GM12878 (cell line): ENCODE measurements around the gene SFT2D2. TPM values are rescaled to one million over a fixed set of nuclear protein-coding genes. Genes with fewer than 3 reads are reported as not detected.
A peak's percentile ranks its signal among the peaks of the same experiment; 100 is the strongest.

Experiments used
- ATAC-seq: fragments of 200-7000 bp; cut with Tn5 transposase; 3 replicates; pipeline ENCODE4 v1.9.1; 2020; ENCODE audit warnings: mild to moderate bottlenecking, moderate library complexity
- BruUV-seq: library from RNA; stranded (reverse); fragments of 400-500 nt; replicated peaks from 2 replicates; lab custom pipeline; 2021; lab: Mats Ljungman, UMichigan
- CTCF ChIA-PET: fragments of 300-600 bp; sonication (Branson Sonifier 250); formaldehyde crosslinking; extraction: SDS; loops from one replicate; lab custom pipeline; 2021; ENCODE audit warnings: inconsistent platforms; lab: Yijun Ruan, JAX
- POLR2A ChIA-PET: fragments of 350-600 bp; formaldehyde crosslinking; extraction: SDS; loops from one replicate; lab custom pipeline; 2021; ENCODE audit warnings: inconsistent platforms; lab: Charles Lee
- RAD21 ChIA-PET: fragments of 300-600 bp; sonication (Branson Sonifier 250); formaldehyde crosslinking; loops from one replicate; lab custom pipeline; 2023; ENCODE audit warnings: antibody characterized with exemption; ENCODE audit not compliant: unreplicated experiment; lab: Charles Lee
- SMC1A ChIA-PET: fragments of 300-600 bp; sonication (Branson Sonifier 250); formaldehyde crosslinking; loops from one replicate; lab custom pipeline; 2023; ENCODE audit not compliant: unreplicated experiment, uncharacterized antibody; lab: Charles Lee
- DNase-seq: peaks from one replicate; pipeline ENCODE4 v3.0.0-alpha.2; 2011; ENCODE audit warnings: low read depth, low spot score
- FAIRE-seq: peaks from 3 replicates; lab custom pipeline; 2011; peaks lifted over from hg19 to GRCh38; lab: Jason Lieb, UNC
- H2AFZ ChIP-seq: 2 replicates; pipeline ENCODE4 v1.6.0; 2011; ENCODE audit warnings: low read depth, low read length, control low read depth; ENCODE audit not compliant: control insufficient read depth
- H3K27ac ChIP-seq: 2 replicates; pipeline ENCODE4 v1.5.1; 2011; ENCODE audit warnings: control low read depth; ENCODE audit not compliant: control insufficient read depth, insufficient read depth
- H3K27me3 ChIP-seq, 2 experiments: replicated peaks in 1 of 2; 2 replicates each; pipeline versions ENCODE4 v1.6.0 to v1.6.1; 2011; ENCODE audit warnings: low read length in 1 of 2; ENCODE audit not compliant: control insufficient read depth in 2 of 2, insufficient read depth in 2 of 2
- H3K36me3 ChIP-seq, 2 experiments: 2 replicates each; pipeline ENCODE4 v1.5.1; 2011; ENCODE audit warnings: low read length in 1 of 2; ENCODE audit not compliant: control insufficient read depth in 2 of 2, insufficient read depth in 2 of 2
- H3K4me1 ChIP-seq: 2 replicates; pipeline ENCODE4 v1.6.1; 2011; ENCODE audit warnings: mild to moderate bottlenecking, low read length, moderate library complexity, mixed read lengths; ENCODE audit not compliant: control insufficient read depth, insufficient read depth
- H3K4me2 ChIP-seq: 2 replicates; pipeline ENCODE4 v1.6.0; 2011; ENCODE audit warnings: control low read depth; ENCODE audit not compliant: control insufficient read depth, insufficient read depth
- H3K4me3 ChIP-seq: fragments of 200-600 bp; sonication (generic); 2 replicates; pipeline ENCODE4 v1.5.1; 2016
- H3K79me2 ChIP-seq: 2 replicates; pipeline ENCODE4 v1.6.0; 2011; ENCODE audit warnings: low read length; ENCODE audit not compliant: control insufficient read depth, insufficient read depth
- H3K9ac ChIP-seq: 2 replicates; pipeline ENCODE4 v1.8.0; 2011; ENCODE audit warnings: low read length, control low read depth, mixed read lengths; ENCODE audit not compliant: control insufficient read depth, insufficient read depth
- H3K9me3 ChIP-seq: replicated peaks from 3 replicates; pipeline ENCODE4 v1.5.1; 2011; ENCODE audit warnings: mild to moderate bottlenecking, low read length; ENCODE audit not compliant: control insufficient read depth, insufficient read depth
- H4K20me1 ChIP-seq: 2 replicates; pipeline ENCODE4 v1.6.0; 2011; ENCODE audit not compliant: control insufficient read depth, insufficient read depth
- HDAC2 ChIP-seq: fragments of 200-600 bp; sonication (generic); IDR thresholded peaks from 2 replicates; pipeline ENCODE4 v1.6.1; 2017
- KAT2A ChIP-seq: conservative IDR thresholded peaks from 2 replicates; pipeline ENCODE4 v1.6.1; 2011; ENCODE audit warnings: low read depth, low read length; ENCODE audit not compliant: control insufficient read depth
- PAX5 ChIP-seq: IDR thresholded peaks from 2 replicates; pipeline ENCODE4 v1.6.1; 2011; ENCODE audit warnings: low read depth, low read length, borderline replicate concordance
- PAX8 ChIP-seq: fragments of 450-650 bp; IDR thresholded peaks from 2 replicates; pipeline ENCODE4 v1.6.1; 2017; ENCODE audit warnings: mild to moderate bottlenecking, moderate library complexity
- POLR2A ChIP-seq: IDR thresholded peaks from 2 replicates; pipeline ENCODE4 v1.6.1; 2011; ENCODE audit warnings: low read depth, mild to moderate bottlenecking, low read length
- PRDM15 ChIP-seq: fragments of 450-650 bp; formaldehyde crosslinking; IDR thresholded peaks from 2 replicates; pipeline ENCODE4 v1.4.0; 2020; ENCODE audit warnings: mild to moderate bottlenecking, moderate library complexity
- RUNX3 ChIP-seq: IDR thresholded peaks from 2 replicates; pipeline ENCODE4 v1.6.1; 2012; ENCODE audit warnings: low read length, inconsistent platforms
- WGBS: methylation state at CpG from one replicate; pipeline ENCODE4 v1.1.6; 2016; ENCODE audit warnings: low lambda C conversion rate; ENCODE audit not compliant: insufficient replicate concordance, insufficient coverage; ENCODE audit errors: missing lambda C conversion rate; 5-methylcytosine and 5-hydroxymethylcytosine counted together
- in situ Hi-C: fragments of 300-500 bp; cut with MboI; formaldehyde crosslinking; loops from 9 replicates; pipeline ENCODE4 v1.14.3; 2018; ENCODE audit warnings: mixed read lengths
- intact Hi-C: fragments of 100-400 bp; cut with micrococcal nuclease; formaldehyde crosslinking; loops from one replicate; pipeline ENCODE4 v1.14.2; 2022; ENCODE audit not compliant: unreplicated experiment
- polyA plus RNA-seq, 11 experiments: library from polyadenylated mRNA; depleted of rRNA in 4 of 11; unstranded in 6 of 11; stranded (reverse) in 5 of 11; fragments of >200 nt; fragmentation: Nextera tagmentation in 4 of 11; fragmentation: Illumina TruSeq in 1 of 11; extraction: Ambion mirVana in 4 of 11; extraction: Trizol in 1 of 11; gene quantifications; 1 replicate in 1 of 11; 2 replicates in 10 of 11; pipeline versions ENCODE4 v1.2.1 to v1.2.3, GENCODE V29; 2011 to 2016; ENCODE audit warnings: inconsistent platforms in 2 of 11, missing spikeins in 2 of 11, low read depth in 1 of 11
- total RNA-seq, 4 experiments: library from RNA; depleted of rRNA in 3 of 4; stranded (reverse); fragments of >200 nt in 3 of 4; fragmentation: Illumina TruSeq in 1 of 4; extraction: Trizol in 1 of 4; gene quantifications; 2 replicates each; pipeline versions ENCODE4 v1.2.1 to v1.2.3, GENCODE V29; 2013 to 2021
- TF ChIP-seq, protein P1 (sequence below): IDR thresholded peaks from 2 replicates; pipeline ENCODE4 v1.6.1; 2011; ENCODE audit warnings: low read depth, mild to moderate bottlenecking, low read length, moderate library complexity, borderline replicate concordance; ENCODE audit errors: extremely low read depth
- TF ChIP-seq, protein P2 (sequence below): IDR thresholded peaks from 2 replicates; pipeline ENCODE4 v1.6.1; 2011; ENCODE audit warnings: low read depth, low read length, improper control_type of control experiment, borderline replicate concordance

Gene SFT2D2
- total and polyA plus RNA-seq, 10 of the 15 experiments (the other 5 are each of a cell fraction or from before 2014, with no cell fraction given): 5.6 to 49.6 (median 24.9) TPM

GRCh38 chr1:168243636-168244212, 17.9 kb downstream of the SFT2D2 start:
- POLR2A ChIA-PET: interaction anchor here (0.7 kb wide), 1 partner anchor 523 kb away, joined by 9 read pairs; no protein-coding TSS in a partner anchor
- Histone ChIP-seq H3K4me3 (no peak overlapping the region), H3K27me3 (no peaks in the 10 kb centered on the region), H3K9ac (no peak overlapping the region), H3K27ac (no peak overlapping the region), H3K4me1 (0 out of 2 replicates have a peak, but pooled peaks cover 2% of the 10 kb centered on the region), H3K36me3 (peaks cover 18 to 37% of the 10 kb centered on the region in 2 experiments), H2AFZ (no peak overlapping the region), H3K9me3 (no peaks in the 10 kb centered on the region), H3K4me2 (no peak overlapping the region), H4K20me1 (peaks cover 4% of the 10 kb centered on the region), H3K79me2 (peaks cover 7% of the 10 kb centered on the region)
- ATAC-seq (peak; percentile 60), FAIRE-seq (no peak), DNase-seq (no peak)
- TF ChIP-seq RUNX3: peak; percentile 64
- TF ChIP-seq, protein P1, sequence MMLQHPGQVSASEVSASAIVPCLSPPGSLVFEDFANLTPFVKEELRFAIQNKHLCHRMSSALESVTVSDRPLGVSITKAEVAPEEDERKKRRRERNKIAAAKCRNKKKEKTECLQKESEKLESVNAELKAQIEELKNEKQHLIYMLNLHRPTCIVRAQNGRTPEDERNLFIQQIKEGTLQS: no peak
- TF ChIP-seq POLR2A: peak; percentile 30; the same call in 1 of the 2 replicates
- CTCF ChIA-PET: no interaction called here
- intact Hi-C loops: no loop called here
- RAD21 ChIA-PET: no interaction called here
- no TSS peak for BruUV-seq
- in situ Hi-C loops: no loop called here
- WGBS: 65% methylated on average over 3 of the region's 3 CpGs
- SMC1A ChIA-PET: interaction anchor here (1.7 kb wide), 1 partner anchor 9 kb away, joined by 6 read pairs; no protein-coding TSS in a partner anchor

- Histone ChIP-seq H2AFZ (no peak overlapping the region), H3K9me3 (no peaks in the 10 kb centered on the region)
- TF ChIP-seq HDAC2 (no peak), PAX5 (no peak), KAT2A (no peak), PAX8 (no peak), PRDM15 (CRISPR knock-in tag) (no peak)
- TF ChIP-seq, protein P2, sequence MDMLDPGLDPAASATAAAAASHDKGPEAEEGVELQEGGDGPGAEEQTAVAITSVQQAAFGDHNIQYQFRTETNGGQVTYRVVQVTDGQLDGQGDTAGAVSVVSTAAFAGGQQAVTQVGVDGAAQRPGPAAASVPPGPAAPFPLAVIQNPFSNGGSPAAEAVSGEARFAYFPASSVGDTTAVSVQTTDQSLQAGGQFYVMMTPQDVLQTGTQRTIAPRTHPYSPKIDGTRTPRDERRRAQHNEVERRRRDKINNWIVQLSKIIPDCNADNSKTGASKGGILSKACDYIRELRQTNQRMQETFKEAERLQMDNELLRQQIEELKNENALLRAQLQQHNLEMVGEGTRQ: no peak
- TF ChIP-seq, all 136 proteins: peak for 0
- intact Hi-C loops: no loop called here
- H3K9ac ChIP-seq: no peak overlapping the region
- peaks cover 8% of the 10 kb centered on the region for H3K79me2 ChIP-seq
- no peak overlapping the region for H3K4me3 ChIP-seq
- TSS peak; percentile 26 for BruUV-seq
- WGBS: 98% methylated on average over 3 of the region's 3 CpGs
- no peak overlapping the region for H3K4me2 ChIP-seq
- 0 out of 2 replicates have a peak, but pooled peaks cover 2% of the 10 kb centered on the region for H3K4me1 ChIP-seq
- FAIRE-seq (no peak), DNase-seq (no peak), ATAC-seq (no peak)
- ChIA-PET POLR2A (no interaction called here), SMC1A (interaction anchor here (1.4 kb wide), 1 partner anchor 13 kb away, joined by 3 read pairs; no protein-coding TSS in a partner anchor), CTCF (interaction anchor here (1.0 to 1.9 kb wide), 2 partner anchors 10 to 13 kb away, joined by 3 to 10 read pairs; no protein-coding TSS in a partner anchor), RAD21 (interaction anchor here (1.4 kb wide), 1 partner anchor 11 kb away, joined by 3 read pairs; no protein-coding TSS in a partner anchor)
- no peaks in the 10 kb centered on the region for H3K27me3 ChIP-seq
- no peak overlapping the region for H3K27ac ChIP-seq
- in situ Hi-C loops: no loop called here
- H3K36me3 ChIP-seq: peaks cover 15 to 36% of the 10 kb centered on the region in 2 experiments
- peaks cover 4% of the 10 kb centered on the region for H4K20me1 ChIP-seq
Measured at GRCh38 chr1:168245042-168245441, 19.2 kb downstream of the SFT2D2 start.
